SK-N-SH treated with all-trans-retinoic acid at 6 μM for 48 hours (cell line): Measurements from ENCODE around the gene PLCZ1.

Experiments
- ARNTL ChIP-seq: fragments of 450-650 bp; formaldehyde crosslinking; IDR thresholded peaks from 2 replicates; pipeline ENCODE4 v1.5.0; 2020; ENCODE audit warnings: low read depth, mild to moderate bottlenecking, moderate library complexity, borderline replicate concordance
- CREB5 ChIP-seq: fragments of 250-450 bp; sonication (Bioruptor Pico); IDR thresholded peaks from 2 replicates; pipeline ENCODE4 v1.5.1; 2020; ENCODE audit warnings: low read depth, mild to moderate bottlenecking, moderate library complexity
- ESRRG ChIP-seq: fragments of 250-450 bp; sonication (Bioruptor Pico); IDR thresholded peaks from 2 replicates; pipeline ENCODE4 v1.6.1; 2021; ENCODE audit warnings: mild to moderate bottlenecking
- GLIS3 ChIP-seq: fragments of 250-450 bp; sonication (Bioruptor Pico); IDR thresholded peaks from 2 replicates; pipeline ENCODE4 v1.5.0; 2020; ENCODE audit warnings: mild to moderate bottlenecking, moderate library complexity
- OSR1 ChIP-seq: fragments of 250-450 bp; sonication (Bioruptor Pico); IDR thresholded peaks from 2 replicates; pipeline ENCODE4 v1.8.0; 2022; ENCODE audit warnings: moderate library complexity, mild to moderate bottlenecking, inconsistent platforms
- PATZ1 ChIP-seq: fragments of 250-450 bp; sonication (Bioruptor Pico); IDR thresholded peaks from 2 replicates; pipeline ENCODE4 v1.8.0; 2020; ENCODE audit warnings: mild to moderate bottlenecking, moderate library complexity, borderline replicate concordance
- RARB ChIP-seq: fragments of 250-450 bp; sonication (Bioruptor Pico); IDR thresholded peaks from 2 replicates; pipeline ENCODE4 v1.8.0; 2021; ENCODE audit warnings: mild to moderate bottlenecking, moderate library complexity
- SNAI2 ChIP-seq: fragments of 250-450 bp; sonication (Bioruptor Pico); IDR thresholded peaks from 2 replicates; pipeline ENCODE4 v1.5.0; 2020; ENCODE audit warnings: mild to moderate bottlenecking, moderate library complexity
- TCF4 ChIP-seq: fragments of 250-450 bp; sonication (Bioruptor Pico); IDR thresholded peaks from 2 replicates; pipeline ENCODE4 v1.8.0; 2021; ENCODE audit warnings: mild to moderate bottlenecking, moderate library complexity, borderline replicate concordance
- TSHZ2 ChIP-seq: fragments of 250-450 bp; sonication (Bioruptor Pico); IDR thresholded peaks from 2 replicates; pipeline ENCODE4 v1.5.0; 2020; ENCODE audit warnings: mild to moderate bottlenecking, moderate library complexity
- ZFP3 ChIP-seq: fragments of 250-450 bp; sonication (Bioruptor Pico); IDR thresholded peaks from 2 replicates; pipeline ENCODE4 v1.5.0; 2020; ENCODE audit warnings: mild to moderate bottlenecking, moderate library complexity
- ZFP30 ChIP-seq: fragments of 450-650 bp; formaldehyde crosslinking; IDR thresholded peaks from 2 replicates; pipeline ENCODE4 v1.5.0; 2022; ENCODE audit warnings: mild to moderate bottlenecking, moderate library complexity
- ZNF70 ChIP-seq: fragments of 450-650 bp; formaldehyde crosslinking; IDR thresholded peaks from 2 replicates; pipeline ENCODE4 v1.5.0; 2020; ENCODE audit warnings: mild to moderate bottlenecking, moderate library complexity

- no peak for TF ChIP-seq GLIS3
- no peak for TF ChIP-seq ESRRG
- TF ChIP-seq ZNF70 (CRISPR knock-in tag): no peak
- no peak for TF ChIP-seq ZFP3 (CRISPR knock-in tag)
- no peak for TF ChIP-seq SNAI2 (CRISPR knock-in tag)
- no peak for TF ChIP-seq PATZ1 (CRISPR knock-in tag)
- TF ChIP-seq TSHZ2 (CRISPR knock-in tag): no peak
- no peak for TF ChIP-seq RARB (CRISPR knock-in tag)
- TF ChIP-seq ZFP30 (CRISPR knock-in tag): no peak
- no peak for TF ChIP-seq CREB5 (CRISPR knock-in tag)
- TF ChIP-seq OSR1 (CRISPR knock-in tag): no peak
- TF ChIP-seq ARNTL (CRISPR knock-in tag): no peak
- no peak for TF ChIP-seq TCF4
Observed at GRCh38 chr12:18690653-18691052, 47.2 kb downstream of the PLCZ1 start.
